HG02642 (cell line): ENCODE data around the gene FAM107A.
"Not testable (repeated sequence)": the region's sequence is repeated elsewhere in the genome, so short reads cannot be mapped to it uniquely, and the experiment has no call there.

Experiments used
- ATAC-seq: cut with Tn5 transposase; IDR thresholded peaks from one replicate; pipeline ENCODE4 v1.9.1; 2021; ENCODE audit warnings: mild to moderate bottlenecking; ENCODE audit not compliant: unreplicated experiment, poor library complexity

The FAM107A gene

GRCh38 chr3:58540176-58540858 is 36.9 kb downstream of the FAM107A start:
- ATAC-seq = no peak

GRCh38 chr3:58539626-58540025 is 37.6 kb downstream of the FAM107A start:
- no peak for ATAC-seq

GRCh38 chr3:58537412-58538301 is 39.5 kb downstream of the FAM107A start:
- no peak for ATAC-seq

GRCh38 chr3:58536501-58537411 is 40.4 kb downstream of the FAM107A start, which contains the start of gene ACOX2:
Gene ACOX2, minus strand, starts transcription at chr3:58537190. Its CDS starts 2,084 bp downstream, at chr3:58535106.
- ATAC-seq = no peak

GRCh38 chr3:58535531-58536500 is 41.4 kb downstream of the FAM107A start:
- ATAC-seq = no peak

GRCh38 chr3:58534592-58535494 is 42.3 kb downstream of the FAM107A start:
- ATAC-seq = no peak

- ATAC-seq = peak; percentile 94
These were observed 44.4 kb downstream of the FAM107A start for GRCh38 chr3:58532794-58533220.

- no peak for ATAC-seq
These were observed 45.2 kb downstream of the FAM107A start for GRCh38 chr3:58531956-58532355.

GRCh38 chr3:58531555-58531954 is 45.6 kb downstream of the FAM107A start:
- no peak for ATAC-seq

GRCh38 chr3:58530354-58530865 is 46.8 kb downstream of the FAM107A start:
- no peak for ATAC-seq

GRCh38 chr3:58529516-58530353 is 47.5 kb downstream of the FAM107A start:
- no peak for ATAC-seq

GRCh38 chr3:58528629-58529028 is 48.6 kb downstream of the FAM107A start:
- ATAC-seq = no peak

GRCh38 chr3:58527440-58527839 is 49.8 kb downstream of the FAM107A start:
- ATAC-seq = not testable (repeated sequence)

GRCh38 chr3:58526515-58526957 is 50.7 kb downstream of the FAM107A start:
- ATAC-seq = no peak

GRCh38 chr3:58524326-58524888 is 52.8 kb downstream of the FAM107A start:
- ATAC-seq = no peak

GRCh38 chr3:58522759-58523425 is 54.3 kb downstream of the FAM107A start:
- ATAC-seq = no peak
